Vagina (tissue), 2 donors: ENCODE data around the gene MRPL34.

Source experiments
- POLR2A ChIP-seq, 2 donors: fragments of 450-650 bp; IDR thresholded peaks; one replicate each; pipeline ENCODE4 v1.6.1; 2017; ENCODE audit warnings: antibody characterized with exemption in 2 of 2, mild to moderate bottlenecking in 2 of 2, moderate library complexity in 2 of 2
- TF ChIP-seq, protein P1 (sequence below), 3 experiments: fragments of 450-650 bp in 2 of 3; fragments of 200-600 bp in 1 of 3; sonication (generic) in 1 of 3; IDR thresholded peaks; one replicate each; pipeline ENCODE4 v1.5.1; 2017 to 2019; ENCODE audit warnings: antibody characterized with exemption in 3 of 3, mild to moderate bottlenecking in 2 of 3, moderate library complexity in 2 of 3

DNA sequence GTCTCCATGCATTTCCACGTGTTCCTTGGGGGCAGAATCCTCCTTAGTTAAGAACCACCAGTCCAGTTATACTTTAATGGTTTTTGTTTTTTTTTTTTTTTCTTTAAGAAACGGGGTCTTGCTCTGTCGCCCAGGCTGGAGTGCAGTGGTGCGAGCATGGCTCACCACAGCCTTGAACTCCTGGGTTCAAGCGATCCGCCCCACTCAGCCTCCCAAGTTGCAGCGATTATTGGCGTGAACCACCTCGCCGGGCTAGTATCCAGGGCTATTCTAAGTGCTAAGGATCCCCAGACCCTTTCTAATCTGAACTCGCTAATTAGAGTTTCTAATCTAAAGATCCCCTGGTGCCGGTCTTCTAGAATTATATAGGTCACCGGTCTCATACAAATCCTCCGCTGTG is 12.1 kb upstream of the MRPL34 start:
- TF ChIP-seq, protein P1, sequence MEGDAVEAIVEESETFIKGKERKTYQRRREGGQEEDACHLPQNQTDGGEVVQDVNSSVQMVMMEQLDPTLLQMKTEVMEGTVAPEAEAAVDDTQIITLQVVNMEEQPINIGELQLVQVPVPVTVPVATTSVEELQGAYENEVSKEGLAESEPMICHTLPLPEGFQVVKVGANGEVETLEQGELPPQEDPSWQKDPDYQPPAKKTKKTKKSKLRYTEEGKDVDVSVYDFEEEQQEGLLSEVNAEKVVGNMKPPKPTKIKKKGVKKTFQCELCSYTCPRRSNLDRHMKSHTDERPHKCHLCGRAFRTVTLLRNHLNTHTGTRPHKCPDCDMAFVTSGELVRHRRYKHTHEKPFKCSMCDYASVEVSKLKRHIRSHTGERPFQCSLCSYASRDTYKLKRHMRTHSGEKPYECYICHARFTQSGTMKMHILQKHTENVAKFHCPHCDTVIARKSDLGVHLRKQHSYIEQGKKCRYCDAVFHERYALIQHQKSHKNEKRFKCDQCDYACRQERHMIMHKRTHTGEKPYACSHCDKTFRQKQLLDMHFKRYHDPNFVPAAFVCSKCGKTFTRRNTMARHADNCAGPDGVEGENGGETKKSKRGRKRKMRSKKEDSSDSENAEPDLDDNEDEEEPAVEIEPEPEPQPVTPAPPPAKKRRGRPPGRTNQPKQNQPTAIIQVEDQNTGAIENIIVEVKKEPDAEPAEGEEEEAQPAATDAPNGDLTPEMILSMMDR (IDR thresholded peaks at IDR 0.05) = no peak
- no peak for TF ChIP-seq POLR2A (IDR thresholded peaks at IDR 0.05)
